Measurements from ENCODE around the gene MAEA. TPM values are rescaled to one million over a fixed set of nuclear protein-coding genes. Genes with fewer than 3 reads are reported as not detected.

Gene MAEA
- total and polyA plus RNA-seq, 11 donors = 38.1 to 57.2 (median 45.1) TPM

GRCh38 chr4:1325176-1325480, 35.4 kb downstream of the MAEA start:
- DNase-seq (peak in 1 of 5 donors; percentile 52), ATAC-seq (no peak)
- intact Hi-C loops (cut with DNase I) = no loop called here

GRCh38 chr4:1325681-1326635, 36.3 kb downstream of the MAEA start:
- intact Hi-C loops (cut with DNase I) = no loop called here
- no peaks in the 10 kb centered on the region for H3K27me3 ChIP-seq
- peaks cover 0 to 74% (median 64%) of the 10 kb centered on the region in 9 donors for H3K36me3 ChIP-seq
- H3K9me3 ChIP-seq = no peaks in the 10 kb centered on the region
- no peak overlapping the region for H3K27ac ChIP-seq
- ATAC-seq (no peak), DNase-seq (peak in 2 of 5 donors; percentile 3 to 37)
- no peak overlapping the region for H3K4me3 ChIP-seq
- 84 to 90% (median 87%) methylated on average over 33 to 35 of the region's 35 CpGs for WGBS, 4 donors
- no peak for TF ChIP-seq POLR2A (IDR thresholded peaks at IDR 0.05)
- no peak for TF ChIP-seq CTCF (IDR thresholded peaks at IDR 0.05)
- H3K4me1 ChIP-seq = peaks cover 0 to 11% (median 0%) of the 10 kb centered on the region in 12 donors

More at GRCh38 chr4:1325176-1325480, 35.4 kb downstream of the MAEA start:
- Histone ChIP-seq H3K27me3 (no peaks in the 10 kb centered on the region), H3K4me1 (peaks cover 0 to 11% (median 0%) of the 10 kb centered on the region in 12 donors), H3K27ac (no peak overlapping the region), H3K4me3 (no peak overlapping the region), H3K9me3 (no peaks in the 10 kb centered on the region), H3K36me3 (peaks cover 0 to 73% (median 62%) of the 10 kb centered on the region in 9 donors)
- WGBS, 4 donors = 96% methylated on average over 11 of the region's 11 CpGs
- no peak for TF ChIP-seq CTCF (IDR thresholded peaks at IDR 0.05)
- TF ChIP-seq POLR2A (IDR thresholded peaks at IDR 0.05) = no peak

GRCh38 chr4:1326751-1327525, 37.2 kb downstream of the MAEA start:
- ATAC-seq (no peak), DNase-seq (peak in 3 of 5 donors; percentile 5 to 56 (median 16))
- no peak overlapping the region for H3K4me3 ChIP-seq
- intact Hi-C loops (cut with DNase I) = no loop called here
- peaks cover 0 to 80% (median 70%) of the 10 kb centered on the region in 9 donors for H3K36me3 ChIP-seq
- no peaks in the 10 kb centered on the region for H3K9me3 ChIP-seq
- H3K4me1 ChIP-seq = peaks cover 0 to 11% (median 0%) of the 10 kb centered on the region in 12 donors
- H3K27ac ChIP-seq = no peak overlapping the region
- TF ChIP-seq POLR2A (IDR thresholded peaks at IDR 0.05) (no peak), CTCF (IDR thresholded peaks at IDR 0.05) (no peak)
- WGBS, 4 donors = 93 to 95% (median 94%) methylated on average over 22 to 30 of the region's 30 CpGs
- no peaks in the 10 kb centered on the region for H3K27me3 ChIP-seq
